HG03439 (cell line): Measurements from ENCODE around the gene RAB28.

Experiments used
- ATAC-seq: cut with Tn5 transposase; IDR thresholded peaks from one replicate; pipeline ENCODE4 v1.9.1; 2021; ENCODE audit warnings: mild to moderate bottlenecking, moderate library complexity; ENCODE audit not compliant: unreplicated experiment

The RAB28 gene

GRCh38 chr4:13511101-13511500, 27.0 kb upstream of the RAB28 start:
- ATAC-seq: no peak

- no peak for ATAC-seq
Observed at GRCh38 chr4:13509442-13509841, 25.3 kb upstream of the RAB28 start.

- ATAC-seq: no peak
Observed at GRCh38 chr4:13504374-13504773, 20.2 kb upstream of the RAB28 start.

GRCh38 chr4:13498469-13498868, 14.3 kb upstream of the RAB28 start:
- no peak for ATAC-seq

- no peak for ATAC-seq
Observed at GRCh38 chr4:13496605-13497004, 12.5 kb upstream of the RAB28 start.

- no peak for ATAC-seq
Observed at GRCh38 chr4:13495753-13496152, 11.6 kb upstream of the RAB28 start.

GRCh38 chr4:13493793-13494192, 9.7 kb upstream of the RAB28 start:
- ATAC-seq: no peak

- no peak for ATAC-seq
Observed at GRCh38 chr4:13492747-13493146, 8.6 kb upstream of the RAB28 start.

- peak; percentile 33 for ATAC-seq
Observed at GRCh38 chr4:13484749-13485221, 645 bp upstream of the RAB28 start.

- ATAC-seq: peak; percentile 19
Observed at GRCh38 chr4:13483768-13484121, 395 bp downstream of the RAB28 start.

- peak; percentile 2 for ATAC-seq
Observed at GRCh38 chr4:13483136-13483767, 888 bp downstream of the RAB28 start.

- ATAC-seq: no peak
Observed at GRCh38 chr4:13481569-13481968, 2.6 kb downstream of the RAB28 start.

GRCh38 chr4:13478707-13479106, 5.4 kb downstream of the RAB28 start:
- no peak for ATAC-seq

GRCh38 chr4:13478131-13478530, 6.0 kb downstream of the RAB28 start:
- ATAC-seq: no peak

- ATAC-seq: no peak
Observed at GRCh38 chr4:13476915-13477314, 7.2 kb downstream of the RAB28 start.

GRCh38 chr4:13476152-13476551, 8.0 kb downstream of the RAB28 start:
- no peak for ATAC-seq

- ATAC-seq: no peak
Observed at GRCh38 chr4:13471400-13471799, 12.7 kb downstream of the RAB28 start.

GRCh38 chr4:13470379-13470778, 13.8 kb downstream of the RAB28 start:
- ATAC-seq: no peak

GRCh38 chr4:13464973-13465372, 19.2 kb downstream of the RAB28 start:
- no peak for ATAC-seq

GRCh38 chr4:13464543-13464942, 19.6 kb downstream of the RAB28 start:
- ATAC-seq: no peak

- no peak for ATAC-seq
Observed at GRCh38 chr4:13461191-13461905, 22.8 kb downstream of the RAB28 start.

- ATAC-seq: no peak
Observed at GRCh38 chr4:13455411-13455810, 28.7 kb downstream of the RAB28 start.

GRCh38 chr4:13454786-13455185, 29.4 kb downstream of the RAB28 start:
- no peak for ATAC-seq
